NCI-H1417 (cell line): Measurements from ENCODE around the gene VPS35L.
A peak's percentile ranks its signal among the peaks of the same experiment; 100 is the strongest.
"Not testable (repeated sequence)": the region's sequence is repeated elsewhere in the genome, so short reads cannot be mapped to it uniquely, and the experiment has no call there.

Experiments
- DNase-seq, 3 experiments: peaks; one replicate each; lab custom pipeline; 2025; lab: John Stamatoyannopoulos, UW

VPS35L gene

GRCh38 chr16:19649980-19650379, 94.5 kb downstream of the VPS35L start:
- DNase-seq, result no peak

GRCh38 chr16:19654147-19654546, 98.6 kb downstream of the VPS35L start:
- no peak for DNase-seq

- peak in 2 of 3 experiments; percentile 16 to 67 for DNase-seq
Measured at GRCh38 chr16:19655242-19655777, 99.8 kb downstream of the VPS35L start.

- no peak for DNase-seq
Measured at GRCh38 chr16:19657831-19658230, 102.3 kb downstream of the VPS35L start.

- DNase-seq, result no peak
Measured at GRCh38 chr16:19659554-19659953, 104.1 kb downstream of the VPS35L start.

GRCh38 chr16:19660432-19660831, 104.9 kb downstream of the VPS35L start:
- no peak for DNase-seq

- DNase-seq, result no peak
Measured at GRCh38 chr16:19662351-19662750, 106.8 kb downstream of the VPS35L start.

- DNase-seq, result no peak
Measured at GRCh38 chr16:19664166-19664565, 108.7 kb downstream of the VPS35L start.

- not testable (repeated sequence) for DNase-seq
Measured at GRCh38 chr16:19665313-19665712, 109.8 kb downstream of the VPS35L start.

- no peak for DNase-seq
Measured at GRCh38 chr16:19666477-19666876, 111.0 kb downstream of the VPS35L start.

GRCh38 chr16:19672378-19672777, 116.9 kb downstream of the VPS35L start:
- DNase-seq, result no peak

GRCh38 chr16:19674485-19674884, 119.0 kb downstream of the VPS35L start:
- DNase-seq, result no peak

GRCh38 chr16:19677402-19677801, 121.9 kb downstream of the VPS35L start:
- DNase-seq, result no peak

GRCh38 chr16:19678804-19679203, 123.3 kb downstream of the VPS35L start:
- DNase-seq, result no peak

GRCh38 chr16:19679281-19679680, 123.8 kb downstream of the VPS35L start:
- DNase-seq, result not testable (repeated sequence)

GRCh38 chr16:19680881-19681340, 125.4 kb downstream of the VPS35L start:
- DNase-seq, result peak in 1 of 3 experiments; percentile 19

- DNase-seq, result no peak
Measured at GRCh38 chr16:19681637-19682036, 126.1 kb downstream of the VPS35L start.

- DNase-seq, result no peak
Measured at GRCh38 chr16:19683453-19684236, 128.1 kb downstream of the VPS35L start.

- DNase-seq, result no peak
Measured at GRCh38 chr16:19685176-19685575, 129.7 kb downstream of the VPS35L start.

GRCh38 chr16:19687279-19687678, 131.8 kb downstream of the VPS35L start:
- no peak for DNase-seq

GRCh38 chr16:19688396-19689024, 133.0 kb downstream of the VPS35L start:
- DNase-seq, result no peak

GRCh38 chr16:19689342-19689741, 133.8 kb downstream of the VPS35L start:
- DNase-seq, result no peak

GRCh38 chr16:19690196-19690595, 134.7 kb downstream of the VPS35L start:
- no peak for DNase-seq
